Transverse colon (tissue), 4 donors: Measurements from ENCODE around the gene ELF3. TPM values are rescaled to one million over a fixed set of nuclear protein-coding genes. Genes with fewer than 3 reads are reported as not detected.
"Not testable (repeated sequence)": the region's sequence is repeated elsewhere in the genome, so short reads cannot be mapped to it uniquely, and the experiment has no call there.

Experiments used
- DNase-seq: peaks from one replicate; pipeline ENCODE4 v3.0.0-alpha.2; 2019
- H3K27ac ChIP-seq, 4 donors: fragments of 200-600 bp; sonication (generic); 2 replicates each; pipeline ENCODE4 v1.5.1; 2016 to 2018; ENCODE audit warnings: inconsistent platforms in 4 of 4
- H3K27me3 ChIP-seq: fragments of 200-600 bp; sonication (generic); 2 replicates; pipeline ENCODE4 v1.5.1; 2017; ENCODE audit warnings: inconsistent platforms
- H3K36me3 ChIP-seq, 4 donors: fragments of 200-600 bp; sonication (generic); 2 replicates each; pipeline ENCODE4 v1.5.1; 2017 to 2019; ENCODE audit warnings: inconsistent platforms in 4 of 4
- H3K4me1 ChIP-seq, 4 donors: fragments of 200-600 bp; sonication (generic); 2 replicates each; pipeline ENCODE4 v1.5.1; 2017 to 2020; ENCODE audit warnings: inconsistent platforms in 4 of 4
- H3K4me3 ChIP-seq, 4 donors: fragments of 200-600 bp; sonication (generic); 1 replicate in 1 of 4; 2 replicates in 3 of 4; pipeline versions ENCODE4 v1.5.1 to v1.6.1; 2017 to 2019; ENCODE audit warnings: inconsistent platforms in 4 of 4
- H3K9me3 ChIP-seq, 2 donors: fragments of 200-600 bp; sonication (generic); 2 replicates each; pipeline ENCODE4 v1.5.1; 2017 to 2019; ENCODE audit warnings: inconsistent platforms in 2 of 2
- EP300 ChIP-seq: sonication (generic); formaldehyde crosslinking; IDR thresholded peaks from one replicate; pipeline ENCODE4 v1.6.1; 2017; ENCODE audit warnings: antibody characterized with exemption, low read depth
- POLR2A ChIP-seq: fragments of 450-650 bp; IDR thresholded peaks from one replicate; pipeline ENCODE4 v1.6.1; 2016; ENCODE audit warnings: antibody characterized with exemption, mild to moderate bottlenecking, moderate library complexity
- POLR2AphosphoS5 ChIP-seq, 3 donors: sonication (generic); formaldehyde crosslinking; IDR thresholded peaks; one replicate each; pipeline ENCODE4 v1.6.1; 2016; ENCODE audit warnings: antibody characterized with exemption in 3 of 3
- WGBS, 2 donors: methylation state at CpG; one replicate each; pipeline ENCODE4 v1.1.5; 2018; ENCODE audit warnings: low coverage in 1 of 2; 5-methylcytosine and 5-hydroxymethylcytosine counted together
- in situ Hi-C, 4 donors: fragments of 200-750 bp; cut with MboI; loops; one replicate each; pipeline versions ENCODE4 v1.15.0 to v1.15.1; 2017; ENCODE audit warnings: low sequenced_read_pairs in 3 of 4, low pct_ligation_motif_present in 1 of 4, low pct_unique_long_range_greater_than_20kb in 1 of 4
- intact Hi-C: fragments of 100-400 bp; cut with DNase I; formaldehyde crosslinking; loops from one replicate; pipeline ENCODE4 v1.15.1; 2023; ENCODE audit warnings: low total_unique reads
- total RNA-seq, 4 donors: library from RNA; depleted of rRNA; stranded (reverse); fragments of >200 nt; gene quantifications; one replicate each; pipeline ENCODE4 v1.1.0, GENCODE V29; 2016
- TF ChIP-seq, protein P1 (sequence below), 5 experiments: fragments of 200-600 bp in 3 of 5; fragments of 450-650 bp in 2 of 5; sonication (generic) in 3 of 5; IDR thresholded peaks; 1 replicate in 2 of 5; 2 replicates in 3 of 5; pipeline ENCODE4 v1.5.1; 2016 to 2017; ENCODE audit warnings: antibody characterized with exemption in 5 of 5, inconsistent platforms in 3 of 5, mild to moderate bottlenecking in 2 of 5, moderate library complexity in 1 of 5

ELF3 gene
- total RNA-seq, 4 donors from 2014 or later, result 581 to 1,486 (median 902) TPM

DNA sequence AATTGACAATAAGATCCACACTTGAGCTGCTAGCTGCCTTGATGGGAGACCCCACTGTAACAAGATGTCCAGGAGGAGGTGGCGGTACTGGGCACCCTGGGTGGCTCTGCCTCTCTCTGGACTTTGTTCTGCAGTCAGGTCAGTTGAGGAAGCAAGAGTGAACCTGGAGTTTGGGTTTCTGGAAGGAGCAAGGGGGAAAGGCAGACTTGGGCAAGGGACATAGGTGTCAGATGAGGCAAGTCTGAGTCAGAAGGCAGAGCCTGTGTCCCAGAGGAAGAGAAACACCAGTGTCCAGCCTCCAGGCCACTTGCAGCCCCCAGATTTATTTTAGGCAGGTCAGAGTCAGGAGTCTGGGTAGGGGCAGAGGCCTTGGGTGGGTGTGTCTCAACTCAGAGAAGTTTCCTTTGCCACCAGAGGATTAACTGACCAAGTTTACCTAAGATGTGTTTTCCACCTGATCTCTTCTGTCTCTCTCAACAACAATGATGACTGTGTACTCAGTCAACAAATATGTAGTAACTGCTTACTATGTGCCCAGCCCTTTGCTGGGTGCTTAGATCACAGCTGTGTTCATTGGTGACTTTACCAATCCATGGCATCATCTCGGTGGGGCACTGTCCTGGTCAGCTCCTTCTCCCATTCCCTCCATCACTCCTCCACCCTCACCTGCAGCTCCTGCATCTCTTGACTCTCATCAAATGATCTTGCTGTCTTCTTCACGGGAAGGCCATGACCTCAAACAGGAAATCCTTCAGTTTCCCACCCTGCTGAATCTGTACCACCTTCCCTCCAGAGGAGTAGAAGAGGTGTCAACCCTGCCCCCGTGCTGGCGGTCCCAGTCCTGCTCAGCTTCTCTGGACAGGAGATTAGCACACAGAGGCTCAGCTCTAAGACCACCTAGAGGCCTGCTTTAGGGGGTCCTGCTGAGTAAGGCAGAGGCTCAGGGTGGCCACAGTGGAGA lies 36.6 kb downstream of the ELF3 start:
- H3K27me3 ChIP-seq, result no peaks in the 10 kb centered on the region
- no peaks in the 10 kb centered on the region for H3K9me3 ChIP-seq
- DNase-seq, result peak; percentile 55
- TF ChIP-seq POLR2AphosphoS5 (IDR thresholded peaks at IDR 0.05) (peak; percentile 7 to 79 (median 74)), EP300 (no peak), POLR2A (peak; percentile 39)
- TF ChIP-seq, protein P1, sequence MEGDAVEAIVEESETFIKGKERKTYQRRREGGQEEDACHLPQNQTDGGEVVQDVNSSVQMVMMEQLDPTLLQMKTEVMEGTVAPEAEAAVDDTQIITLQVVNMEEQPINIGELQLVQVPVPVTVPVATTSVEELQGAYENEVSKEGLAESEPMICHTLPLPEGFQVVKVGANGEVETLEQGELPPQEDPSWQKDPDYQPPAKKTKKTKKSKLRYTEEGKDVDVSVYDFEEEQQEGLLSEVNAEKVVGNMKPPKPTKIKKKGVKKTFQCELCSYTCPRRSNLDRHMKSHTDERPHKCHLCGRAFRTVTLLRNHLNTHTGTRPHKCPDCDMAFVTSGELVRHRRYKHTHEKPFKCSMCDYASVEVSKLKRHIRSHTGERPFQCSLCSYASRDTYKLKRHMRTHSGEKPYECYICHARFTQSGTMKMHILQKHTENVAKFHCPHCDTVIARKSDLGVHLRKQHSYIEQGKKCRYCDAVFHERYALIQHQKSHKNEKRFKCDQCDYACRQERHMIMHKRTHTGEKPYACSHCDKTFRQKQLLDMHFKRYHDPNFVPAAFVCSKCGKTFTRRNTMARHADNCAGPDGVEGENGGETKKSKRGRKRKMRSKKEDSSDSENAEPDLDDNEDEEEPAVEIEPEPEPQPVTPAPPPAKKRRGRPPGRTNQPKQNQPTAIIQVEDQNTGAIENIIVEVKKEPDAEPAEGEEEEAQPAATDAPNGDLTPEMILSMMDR (IDR thresholded peaks at IDR 0.05), result no peak
- no peaks in the 10 kb centered on the region for H3K36me3 ChIP-seq
- peaks cover 11 to 63% (median 41%) of the 10 kb centered on the region in 4 donors for H3K4me1 ChIP-seq
- WGBS, 2 donors, result 51 to 69% methylated on average over 2 to 5 of the region's 5 CpGs
- peak overlapping the region; percentile 87 to 96 (median 92) for H3K27ac ChIP-seq
- in situ Hi-C loops, result no loop called here
- intact Hi-C loops, result no loop called here
- H3K4me3 ChIP-seq, result no peak overlapping the region

DNA sequence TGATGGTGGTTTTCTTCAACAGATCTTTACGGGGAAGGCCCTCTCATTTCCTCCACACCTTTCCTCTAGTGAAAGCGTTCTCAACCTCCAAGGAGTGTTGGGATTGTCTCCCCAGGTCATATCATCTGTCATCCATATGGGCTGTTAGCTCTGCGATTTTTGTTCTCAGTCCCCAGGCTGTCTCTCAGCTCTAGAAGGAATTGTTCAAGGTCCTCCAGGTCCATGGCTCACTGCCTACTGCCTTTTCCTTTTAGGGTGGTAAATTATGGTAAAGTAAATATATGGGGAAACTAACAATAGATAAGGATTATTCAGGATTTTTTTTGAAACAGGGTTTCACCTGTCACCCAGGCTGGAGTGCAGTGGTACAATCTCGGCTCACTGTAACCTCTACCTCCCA lies 37.6 kb downstream of the ELF3 start:
- peak; percentile 48 for DNase-seq
- Histone ChIP-seq H3K9me3 (no peaks in the 10 kb centered on the region), H3K4me1 (peaks cover 11 to 62% (median 41%) of the 10 kb centered on the region in 4 donors), H3K36me3 (no peaks in the 10 kb centered on the region), H3K4me3 (no peak overlapping the region), H3K27me3 (no peaks in the 10 kb centered on the region), H3K27ac (peak overlapping the region; percentile 87 to 96 (median 92))
- WGBS, 2 donors, result 38% methylated on average over 3 to 4 of the region's 4 CpGs
- intact Hi-C loops (no loop called here), in situ Hi-C loops (no loop called here)
- no peak for TF ChIP-seq EP300
- TF ChIP-seq POLR2AphosphoS5 (IDR thresholded peaks at IDR 0.05), result peak in 2 of 3 donors; percentile 22 to 31
- TF ChIP-seq, protein P1 (IDR thresholded peaks at IDR 0.05), result no peak
- peak; percentile 27 for TF ChIP-seq POLR2A

DNA sequence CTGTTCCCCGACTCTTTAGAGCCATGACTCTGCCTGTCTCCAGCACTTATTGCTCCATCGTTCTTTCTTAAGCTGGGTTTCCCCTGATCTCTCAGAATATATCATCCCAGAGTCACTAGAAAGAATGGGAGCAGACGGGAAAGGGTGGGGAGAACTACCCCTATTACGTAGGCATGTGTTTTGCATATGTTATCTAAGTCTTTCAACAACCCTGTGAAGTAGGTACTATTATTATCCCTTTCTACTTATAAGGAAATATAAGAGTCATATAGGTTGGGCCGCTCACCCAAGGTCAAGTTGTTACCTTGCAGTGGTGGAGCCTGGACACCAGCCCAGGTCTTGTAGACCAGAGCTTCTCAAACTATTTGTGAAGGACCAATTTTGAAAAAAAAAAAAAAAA lies 38.7 kb downstream of the ELF3 start:
- Histone ChIP-seq H3K27me3 (no peaks in the 10 kb centered on the region), H3K9me3 (no peaks in the 10 kb centered on the region), H3K4me1 (peaks cover 11 to 52% (median 39%) of the 10 kb centered on the region in 4 donors), H3K4me3 (no peak overlapping the region), H3K36me3 (no peaks in the 10 kb centered on the region), H3K27ac (peak overlapping the region; percentile 87 to 96 (median 92))
- TF ChIP-seq, protein P1 (IDR thresholded peaks at IDR 0.05), result no peak
- peak in 2 of 3 donors; percentile 30 to 57 for TF ChIP-seq POLR2AphosphoS5 (IDR thresholded peaks at IDR 0.05)
- no peak for TF ChIP-seq EP300
- TF ChIP-seq POLR2A, result peak; percentile 42
- WGBS, 2 donors, result 36 to 39% methylated on average over 4 to 5 of the region's 5 CpGs
- peak; percentile 70 for DNase-seq
- intact Hi-C loops (no loop called here), in situ Hi-C loops (no loop called here)

DNA sequence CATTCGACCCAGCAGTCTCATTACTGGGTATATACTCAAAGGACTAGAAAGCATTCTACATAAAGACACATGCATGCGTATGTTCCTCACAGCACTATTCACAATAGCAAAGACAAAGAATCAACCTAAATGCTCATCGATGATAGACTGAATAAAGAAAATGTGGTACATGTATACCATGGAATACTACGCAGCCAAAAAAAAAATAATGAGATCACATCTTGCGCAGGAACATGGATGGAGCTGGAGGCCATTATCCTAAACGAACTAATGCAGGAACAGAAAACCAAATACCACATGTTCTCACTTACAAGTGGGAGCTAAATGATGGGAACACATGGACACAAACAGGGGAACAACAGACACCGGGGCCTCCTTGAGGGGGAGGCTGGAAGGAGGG lies 43.7 kb downstream of the ELF3 start:
- TF ChIP-seq POLR2AphosphoS5 (IDR thresholded peaks at IDR 0.05) (no peak), POLR2A (no peak), EP300 (no peak)
- TF ChIP-seq, protein P1 (IDR thresholded peaks at IDR 0.05), result no peak
- intact Hi-C loops, result loop anchor here (5.0 kb wide), 1 partner anchor 698 kb away; no protein-coding TSS in a partner anchor
- Histone ChIP-seq H3K4me3 (no peak overlapping the region), H3K27ac (no peak overlapping the region), H3K27me3 (no peaks in the 10 kb centered on the region), H3K36me3 (no peaks in the 10 kb centered on the region), H3K4me1 (peaks cover 0 to 33% (median 22%) of the 10 kb centered on the region in 4 donors), H3K9me3 (no peaks in the 10 kb centered on the region)
- in situ Hi-C loops, result no loop called here
- no peak for DNase-seq
- 93 to 96% methylated on average over 7 of the region's 7 CpGs for WGBS, 2 donors

DNA sequence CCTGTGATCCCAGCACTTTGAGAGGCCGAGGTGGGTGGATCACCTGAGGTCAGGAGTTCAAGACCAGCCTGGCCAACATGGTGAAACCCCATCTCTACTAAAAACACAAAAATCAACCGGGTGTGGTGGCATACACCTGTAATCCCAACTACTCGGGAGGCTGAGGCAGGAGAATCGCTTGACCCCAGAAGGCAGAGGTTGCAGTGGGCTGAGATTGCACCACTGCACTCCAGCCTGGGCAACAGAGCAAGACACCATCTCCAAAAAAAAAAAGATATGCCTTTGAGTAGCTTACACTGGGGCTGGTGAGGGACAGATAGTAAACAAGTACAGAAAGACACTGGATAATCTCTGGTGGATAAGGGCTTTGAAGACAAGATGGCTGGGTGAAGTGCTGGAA lies 44.3 kb downstream of the ELF3 start:
- in situ Hi-C loops, result not testable (repeated sequence)
- WGBS, 2 donors, result 83 to 87% methylated on average over 3 to 4 of the region's 4 CpGs

More for the DNA sequence above, 44.3 kb downstream of the ELF3 start:
- not testable (repeated sequence) for H3K27ac ChIP-seq, H3K27me3 ChIP-seq, DNase-seq, H3K9me3 ChIP-seq, H3K4me3 ChIP-seq, H3K36me3 ChIP-seq
- peaks cover 0 to 32% (median 22%) of the 10 kb centered on the region in 4 donors for H3K4me1 ChIP-seq
- intact Hi-C loops, result loop anchor here (5.0 kb wide), 1 partner anchor 698 kb away; no protein-coding TSS in a partner anchor
